H1 (cell line): ENCODE measurements around the gene ARL8A. TPM values are rescaled to one million over a fixed set of nuclear protein-coding genes. Genes with fewer than 3 reads are reported as not detected.

ENCODE experiments used
- CTCF ChIA-PET: fragments of 300-600 bp; sonication (Branson Sonifier 250); formaldehyde crosslinking; loops from one replicate; lab custom pipeline; 2021; ENCODE audit not compliant: partially characterized antibody; lab: Charles Lee
- POLR2A ChIA-PET: fragments of 300-600 bp; sonication (Branson Sonifier 250); formaldehyde crosslinking; loops from one replicate; lab custom pipeline; 2021; ENCODE audit warnings: inconsistent platforms; ENCODE audit not compliant: partially characterized antibody; lab: Charles Lee
- DNase-seq, 2 experiments: peaks; one replicate each; pipeline versions ENCODE4 v3.0.0 to v3.0.0-alpha.2; 2010 to 2022; ENCODE audit warnings: low spot score in 2 of 2, low read depth in 1 of 2, mixed read lengths in 1 of 2
- FAIRE-seq: peaks from 2 replicates; lab custom pipeline; 2011; peaks lifted over from hg19 to GRCh38; lab: Jason Lieb, UNC
- H2AFZ ChIP-seq: 2 replicates; pipeline ENCODE4 v1.8.1; 2012; ENCODE audit warnings: low read length, inconsistent platforms
- H2AK5ac ChIP-seq: 2 replicates; pipeline ENCODE4 v1.6.1; 2013; ENCODE audit warnings: low read depth, low read length
- H2BK120ac ChIP-seq: replicated peaks from 2 replicates; pipeline ENCODE3; 2013; ENCODE audit warnings: low read depth, low read length, inconsistent platforms
- H2BK12ac ChIP-seq: 2 replicates; pipeline ENCODE4 v1.6.1; 2013; ENCODE audit warnings: low read depth, low read length
- H2BK15ac ChIP-seq: 2 replicates; pipeline ENCODE4 v1.6.1; 2013; ENCODE audit warnings: low read length
- H2BK20ac ChIP-seq: 2 replicates; pipeline ENCODE4 v1.6.1; 2013; ENCODE audit warnings: low read length
- H2BK5ac ChIP-seq: 2 replicates; pipeline ENCODE4 v1.6.1; 2013; ENCODE audit warnings: low read depth, low read length
- H3K14ac ChIP-seq: 2 replicates; pipeline ENCODE4 v1.6.1; 2013; ENCODE audit warnings: inconsistent platforms; ENCODE audit not compliant: insufficient read length
- H3K18ac ChIP-seq: 2 replicates; pipeline ENCODE4 v1.6.1; 2013; ENCODE audit warnings: low read length; ENCODE audit errors: extremely low read depth
- H3K23ac ChIP-seq: 2 replicates; pipeline ENCODE4 v1.6.1; 2013; ENCODE audit warnings: inconsistent platforms; ENCODE audit not compliant: insufficient read length
- H3K23me2 ChIP-seq: 2 replicates; pipeline ENCODE4 v1.6.1; 2013; ENCODE audit warnings: low read depth, low read length
- H3K27ac ChIP-seq: 2 replicates; pipeline ENCODE4 v1.6.1; 2011; ENCODE audit warnings: low read depth, low read length, inconsistent platforms
- H3K27me3 ChIP-seq, 4 experiments: replicated peaks in 1 of 4; 1 replicate in 1 of 4; 2 replicates in 3 of 4; pipeline versions ENCODE4 v1.6.1 to v1.8.1; 2011 to 2013; ENCODE audit warnings: low read length in 3 of 4, mild to moderate bottlenecking in 3 of 4, inconsistent platforms in 2 of 4, mixed read lengths in 2 of 4, moderate library complexity in 1 of 4; ENCODE audit not compliant: control insufficient read depth in 3 of 4, insufficient read depth in 3 of 4; ENCODE audit errors: extremely low read depth in 1 of 4
- H3K36me3 ChIP-seq, 4 experiments: 2 replicates each; pipeline versions ENCODE4 v1.6.1 to v1.8.1; 2011 to 2013; ENCODE audit warnings: mild to moderate bottlenecking in 4 of 4, low read length in 3 of 4, moderate library complexity in 2 of 4, control low read depth in 1 of 4, inconsistent platforms in 1 of 4; ENCODE audit not compliant: insufficient read depth in 4 of 4, control insufficient read depth in 2 of 4
- H3K4ac ChIP-seq: replicated peaks from 2 replicates; pipeline ENCODE3; 2013; ENCODE audit warnings: low read length, low read depth, mixed read lengths, inconsistent platforms; ENCODE audit not compliant: insufficient read length
- H3K4me1 ChIP-seq, 4 experiments: replicated peaks in 1 of 4; 1 replicate in 1 of 4; 2 replicates in 3 of 4; pipeline versions ENCODE4 v1.6.1 to v1.8.1; 2011 to 2013; ENCODE audit warnings: low read length in 3 of 4, inconsistent platforms in 2 of 4, mixed read lengths in 1 of 4; ENCODE audit not compliant: insufficient read depth in 4 of 4, control insufficient read depth in 3 of 4
- H3K4me2 ChIP-seq, 2 experiments: 2 replicates each; pipeline versions ENCODE4 v1.6.1 to v1.8.1; 2011 to 2013; ENCODE audit warnings: low read depth in 2 of 2, low read length in 2 of 2, control low read depth in 1 of 2, inconsistent platforms in 1 of 2, mild to moderate bottlenecking in 1 of 2; ENCODE audit not compliant: insufficient read depth in 1 of 2
- H3K4me3 ChIP-seq, 4 experiments: fragments of 200-600, 300-600 bp in 1 of 4; sonication (generic), shearing (Covaris generic), sonication (Bioruptor Twin) in 1 of 4; 2 replicates each; pipeline versions ENCODE4 v1.5.1 to v1.8.1; 2011 to 2016; ENCODE audit warnings: low read length in 4 of 4, low read depth in 3 of 4, control low read depth in 2 of 4, inconsistent platforms in 2 of 4, mild to moderate bottlenecking in 2 of 4, mixed read lengths in 1 of 4, moderate library complexity in 1 of 4; ENCODE audit not compliant: insufficient read depth in 2 of 4; ENCODE audit errors: extremely low read depth in 1 of 4
- H3K56ac ChIP-seq: replicated peaks from 2 replicates; pipeline ENCODE3; 2013; ENCODE audit warnings: low read depth, mild to moderate bottlenecking, mixed read lengths, low read length, inconsistent platforms; ENCODE audit not compliant: insufficient read length
- H3K79me1 ChIP-seq: 2 replicates; pipeline ENCODE4 v1.6.1; 2013; ENCODE audit warnings: low read depth, low read length, control low read depth
- H3K79me2 ChIP-seq, 2 experiments: 2 replicates each; pipeline versions ENCODE4 v1.6.1 to v1.8.1; 2012 to 2013; ENCODE audit warnings: low read length in 2 of 2, mild to moderate bottlenecking in 2 of 2, inconsistent platforms in 1 of 2; ENCODE audit not compliant: insufficient read depth in 2 of 2, control insufficient read depth in 1 of 2
- H3K9ac ChIP-seq, 4 experiments: replicated peaks in 1 of 4; 1 replicate in 1 of 4; 2 replicates in 3 of 4; pipeline versions ENCODE4 v1.6.1 to v1.8.1; 2011 to 2013; ENCODE audit warnings: low read depth in 3 of 4, low read length in 3 of 4, control low read depth in 2 of 4, mild to moderate bottlenecking in 2 of 4, moderate library complexity in 2 of 4, inconsistent platforms in 1 of 4; ENCODE audit errors: extremely low read depth in 1 of 4
- H3K9me3 ChIP-seq, 2 experiments: 2 replicates each; pipeline versions ENCODE4 v1.6.1 to v1.8.1; 2012 to 2013; ENCODE audit warnings: mild to moderate bottlenecking in 2 of 2, moderate library complexity in 2 of 2, control low read depth in 1 of 2, inconsistent platforms in 1 of 2, low read depth in 1 of 2, low read length in 1 of 2, mixed read lengths in 1 of 2; ENCODE audit not compliant: insufficient read depth in 2 of 2
- H4K20me1 ChIP-seq, 2 experiments: replicated peaks in 1 of 2; 2 replicates each; pipeline versions ENCODE3 to v1.8.1; 2011 to 2013; ENCODE audit warnings: inconsistent platforms in 2 of 2, low read length in 2 of 2, mild to moderate bottlenecking in 1 of 2; ENCODE audit not compliant: insufficient read depth in 2 of 2, control insufficient read depth in 1 of 2
- H4K5ac ChIP-seq: 2 replicates; pipeline ENCODE4 v1.6.1; 2013; ENCODE audit warnings: low read length, low read depth, mixed read lengths, inconsistent platforms; ENCODE audit not compliant: insufficient read length
- H4K8ac ChIP-seq: 2 replicates; pipeline ENCODE4 v1.8.0; 2013; ENCODE audit warnings: mild to moderate bottlenecking, moderate library complexity, low read length, inconsistent platforms; ENCODE audit not compliant: insufficient read depth; ENCODE audit errors: extremely low read depth
- H4K91ac ChIP-seq: replicated peaks from 2 replicates; pipeline ENCODE3; 2013; ENCODE audit warnings: low read length, mixed read lengths, inconsistent platforms; ENCODE audit not compliant: insufficient read length
- SP4 ChIP-seq: IDR thresholded peaks from 2 replicates; pipeline ENCODE4 v1.6.1; 2012; ENCODE audit warnings: low read length, inconsistent platforms
- WGBS, 2 experiments: shearing (Covaris generic) in 1 of 2; methylation state at CpG; one replicate each; pipeline versions ENCODE4 v1.1.6 to v1.1.7; 2013 to 2015; ENCODE audit warnings: low lambda C conversion rate in 2 of 2, mixed read lengths in 2 of 2, inconsistent platforms in 1 of 2, low coverage in 1 of 2, missing lambda C conversion rate in 1 of 2; ENCODE audit not compliant: insufficient replicate concordance in 2 of 2, insufficient coverage in 1 of 2, insufficient read length in 1 of 2; ENCODE audit errors: extremely low coverage in 1 of 2, missing lambda C conversion rate in 1 of 2; 5-methylcytosine and 5-hydroxymethylcytosine counted together
- polyA plus RNA-seq, 7 experiments: library from polyadenylated mRNA; depleted of rRNA in 3 of 7; stranded (reverse) in 5 of 7; unstranded in 2 of 7; fragments of >200 nt in 5 of 7; fragments of 200-250 nt in 2 of 7; gene quantifications; 1 replicate in 5 of 7; 2 replicates in 1 of 7; 4 replicates in 1 of 7; pipeline versions ENCODE4 v1.2.1 to v1.2.3, GENCODE V29; 2011 to 2013; ENCODE audit warnings: missing spikeins in 2 of 7, mixed read lengths in 2 of 7
- total RNA-seq: library from RNA; stranded (reverse); fragmentation: NEBNext Ultra II Directional; extraction: Animal tissue kit (Norgen Biotek cat#: 25700); gene quantifications from 2 replicates; pipeline ENCODE4 v1.2.1, GENCODE V29; 2021

The ARL8A gene
- total and polyA plus RNA-seq, 2 of the 8 experiments (the other 6 are each of a cell fraction or from before 2014, with no cell fraction given): 40.3 to 58.7 TPM

GRCh38 chr1:202130816-202131522 lies 13.6 kb downstream of the ARL8A start:
- Histone ChIP-seq H2BK20ac (no peak overlapping the region), H3K27me3 (no peaks in the 10 kb centered on the region; a peak in 1 of 7 replicates), H4K20me1 (peaks cover 0 to 6% of the 10 kb centered on the region in 2 experiments), H3K36me3 (peaks cover 3 to 25% (median 10%) of the 10 kb centered on the region in 4 experiments; a peak in 4 of 8 replicates), H4K91ac (no peak overlapping the region), H3K23me2 (no peaks in the 10 kb centered on the region), H3K4ac (no peak overlapping the region), H3K27ac (no peak overlapping the region), H3K4me1 (peaks cover 0 to 9% (median 4%) of the 10 kb centered on the region in 4 experiments; a peak in 3 of 7 replicates), H3K79me1 (no peaks in the 10 kb centered on the region), H2AFZ (no peak overlapping the region), H2BK5ac (no peak overlapping the region), H2BK15ac (no peak overlapping the region), H3K4me2 (no peak overlapping the region), H3K18ac (no peak overlapping the region), H4K8ac (no peak overlapping the region), H3K79me2 (no peaks in the 10 kb centered on the region), H2BK12ac (no peak overlapping the region), H3K9me3 (no peaks in the 10 kb centered on the region)
- FAIRE-seq: no peak
- POLR2A ChIA-PET: interaction anchor here (0.8 to 2.3 kb wide), 8 partner anchors 8 to 131 kb away, joined by 3 to 11 read pairs (median 5); partner anchors contain the start of genes ELF3 and GPR37L1
- no peak for DNase-seq
- CTCF ChIA-PET: interaction anchor here (1.1 to 29.2 kb wide), 5 partner anchors 8 to 236 kb away, joined by 3 to 1014 read pairs (median 21); partner anchors contain the start of genes ELF3 and GPR37L1
- no peak for TF ChIP-seq SP4
- TF ChIP-seq, all 59 proteins: peak for 0
- Histone ChIP-seq H2AK5ac (no peak overlapping the region), H3K14ac (no peak overlapping the region), H3K4me3 (no peak overlapping the region), H3K56ac (no peak overlapping the region), H4K5ac (no peak overlapping the region), H3K9ac (no peak overlapping the region), H2BK120ac (no peak overlapping the region), H3K23ac (no peak overlapping the region)
- 79% methylated on average over 9 of the region's 9 CpGs; no CpG with 5 or more reads in 1 of the 2 experiments for WGBS, 2 experiments
